HepG2 (cell line): ENCODE results near the gene KHK. TPM values are rescaled to one million over a fixed set of nuclear protein-coding genes. Genes with fewer than 3 reads are reported as not detected.

Source experiments
- CBX1 ChIP-seq: IDR thresholded peaks from one replicate; pipeline ENCODE4 v1.6.1; 2016; ENCODE audit warnings: antibody characterized with exemption, low read depth
- GFI1 ChIP-seq: sonication (generic); formaldehyde crosslinking; IDR thresholded peaks from 2 replicates; pipeline ENCODE4 v1.5.0; 2020; ENCODE audit warnings: missing genetic modification reagents, mild to moderate bottlenecking, borderline replicate concordance
- HCFC1 ChIP-seq: fragments of 150-350 bp; IDR thresholded peaks from 2 replicates; pipeline ENCODE4 v1.6.1; 2014; ENCODE audit warnings: low read depth, low read length
- KDM5B ChIP-seq: sonication (generic); formaldehyde crosslinking; IDR thresholded peaks from 2 replicates; pipeline ENCODE4 v1.4.0; 2020; ENCODE audit warnings: missing genetic modification reagents, mild to moderate bottlenecking, borderline replicate concordance
- ONECUT2 ChIP-seq: sonication (generic); formaldehyde crosslinking; IDR thresholded peaks from 2 replicates; pipeline ENCODE4 v1.4.0; 2020; ENCODE audit warnings: missing genetic modification reagents
- POGK ChIP-seq: sonication (generic); formaldehyde crosslinking; conservative IDR thresholded peaks from 2 replicates; pipeline ENCODE4 v1.8.0; 2022; ENCODE audit warnings: mild to moderate bottlenecking, moderate library complexity, missing genetic modification reagents
- RAD51 ChIP-seq: fragments of 450-650 bp; IDR thresholded peaks from 2 replicates; pipeline ENCODE4 v1.6.1; 2016; ENCODE audit warnings: borderline replicate concordance
- TCF12 ChIP-seq, 2 experiments: fragments of 450-650 bp in 1 of 2; sonication (generic) in 1 of 2; formaldehyde crosslinking in 1 of 2; IDR thresholded peaks; 2 replicates each; pipeline versions ENCODE4 v1.6.1 to v1.8.0; 2017 to 2022; ENCODE audit warnings: antibody characterized with exemption in 1 of 2, mild to moderate bottlenecking in 1 of 2, missing genetic modification reagents in 1 of 2, moderate library complexity in 1 of 2
- USF2 ChIP-seq, 2 experiments: sonication (generic) in 1 of 2; formaldehyde crosslinking in 1 of 2; IDR thresholded peaks; 2 replicates each; pipeline versions ENCODE4 v1.5.1 to v1.6.1; 2011 to 2020; ENCODE audit warnings: borderline replicate concordance in 1 of 2, low read depth in 1 of 2, low read length in 1 of 2, mild to moderate bottlenecking in 1 of 2, missing genetic modification reagents in 1 of 2, moderate library complexity in 1 of 2
- ZNF556 ChIP-seq: sonication (generic); formaldehyde crosslinking; IDR thresholded peaks from 2 replicates; pipeline ENCODE4 v1.4.0; 2020; ENCODE audit warnings: mild to moderate bottlenecking, missing genetic modification reagents, borderline replicate concordance
- ZNF572 ChIP-seq: sonication (generic); formaldehyde crosslinking; IDR thresholded peaks from 2 replicates; pipeline ENCODE4 v1.5.1; 2020; ENCODE audit warnings: mild to moderate bottlenecking, missing genetic modification reagents
- polyA plus RNA-seq, 8 experiments: library from polyadenylated mRNA; depleted of rRNA in 3 of 8; stranded (reverse) in 7 of 8; unstranded in 1 of 8; fragments of >200 nt; fragmentation: Illumina TruSeq in 4 of 8; extraction: Trizol in 4 of 8; gene quantifications; 2 replicates each; pipeline versions ENCODE4 v1.2.1 to v1.2.3, GENCODE V29; 2011 to 2016; ENCODE audit warnings: low read depth in 4 of 8, missing spikeins in 1 of 8, mixed read lengths in 1 of 8; ENCODE audit not compliant: insufficient read depth in 1 of 8
- total RNA-seq, 5 experiments: library from RNA; depleted of rRNA; stranded (reverse); fragments of >200 nt; fragmentation: Illumina TruSeq; extraction: Trizol; gene quantifications; 2 replicates each; pipeline ENCODE4 v1.2.3, GENCODE V29; 2016; ENCODE audit warnings: low read depth in 1 of 5
- TF ChIP-seq, protein P1 (sequence below): conservative IDR thresholded peaks from 2 replicates; pipeline ENCODE4 v1.6.1; 2018; ENCODE audit warnings: missing genetic modification reagents
- TF ChIP-seq, protein P2 (sequence below): sonication (generic); formaldehyde crosslinking; IDR thresholded peaks from 2 replicates; pipeline ENCODE4 v1.4.0; 2020; ENCODE audit warnings: missing genetic modification reagents, mild to moderate bottlenecking, borderline replicate concordance
- TF ChIP-seq, protein P3 (sequence below): sonication (generic); formaldehyde crosslinking; IDR thresholded peaks from 2 replicates; pipeline ENCODE4 v1.8.0; 2022; ENCODE audit warnings: missing genetic modification reagents, mild to moderate bottlenecking, moderate library complexity, borderline replicate concordance

Gene KHK
- total and polyA plus RNA-seq, 2 of the 13 experiments (the other 11 are each of a cell fraction or from before 2014, with no cell fraction given) = 40.9 to 99.2 TPM

DNA sequence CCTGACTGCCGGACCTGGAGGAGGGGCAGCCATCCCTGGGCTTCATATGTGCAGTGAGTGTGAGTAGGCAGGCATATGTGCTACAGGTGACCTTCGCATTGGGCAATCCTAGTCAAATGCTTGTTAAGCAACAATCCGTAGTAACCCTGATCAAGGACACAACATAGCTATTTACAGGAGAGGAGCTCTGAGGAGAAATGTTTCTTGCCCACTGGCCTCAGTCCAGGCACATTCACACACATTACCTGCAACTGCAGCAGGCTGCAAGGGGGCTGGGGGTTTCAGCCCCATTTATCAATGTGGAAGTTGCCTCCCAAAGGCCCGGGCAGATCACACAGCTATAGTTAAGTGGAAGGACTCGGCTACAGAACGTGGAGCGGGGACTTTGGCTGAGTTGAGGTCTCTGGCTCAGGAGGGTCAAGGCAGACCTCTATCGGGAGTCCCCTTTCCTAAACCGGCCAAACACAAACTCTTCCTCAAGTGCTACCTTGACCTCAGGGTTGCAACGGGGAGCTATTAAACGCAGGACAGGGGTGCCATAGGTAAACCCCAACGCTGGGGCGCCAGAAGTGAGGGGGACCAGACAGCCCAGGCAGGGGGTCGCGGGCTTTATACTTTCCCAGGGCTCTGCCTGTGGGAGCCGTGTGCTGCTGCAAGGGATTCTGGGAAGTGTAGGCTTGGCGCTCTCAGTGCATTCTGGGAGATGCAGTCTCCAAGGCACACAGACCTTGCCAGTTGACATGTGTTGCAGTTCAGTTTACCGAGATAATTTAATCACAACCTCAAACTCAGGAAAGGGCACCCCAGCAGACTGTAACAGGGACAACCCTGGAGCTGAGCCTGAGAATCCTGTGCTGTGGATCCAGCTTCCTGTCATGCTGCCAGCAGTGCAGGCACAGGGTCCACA lies 9.4 kb downstream of the KHK start (continued):
- 0 out of 2 replicates have a peak, but pooled peaks have one; percentile 25 for TF ChIP-seq ONECUT2 (CRISPR knock-in tag)
- TF ChIP-seq, protein P1, sequence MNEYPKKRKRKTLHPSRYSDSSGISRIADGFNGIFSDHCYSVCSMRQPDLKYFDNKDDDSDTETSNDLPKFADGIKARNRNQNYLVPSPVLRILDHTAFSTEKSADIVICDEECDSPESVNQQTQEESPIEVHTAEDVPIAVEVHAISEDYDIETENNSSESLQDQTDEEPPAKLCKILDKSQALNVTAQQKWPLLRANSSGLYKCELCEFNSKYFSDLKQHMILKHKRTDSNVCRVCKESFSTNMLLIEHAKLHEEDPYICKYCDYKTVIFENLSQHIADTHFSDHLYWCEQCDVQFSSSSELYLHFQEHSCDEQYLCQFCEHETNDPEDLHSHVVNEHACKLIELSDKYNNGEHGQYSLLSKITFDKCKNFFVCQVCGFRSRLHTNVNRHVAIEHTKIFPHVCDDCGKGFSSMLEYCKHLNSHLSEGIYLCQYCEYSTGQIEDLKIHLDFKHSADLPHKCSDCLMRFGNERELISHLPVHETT (CRISPR knock-in tag) = peak; percentile 76; the same call in 1 of the 2 replicates
- TF ChIP-seq ZNF556 (CRISPR knock-in tag) = peak; percentile 43; the same call in 1 of the 2 replicates
- TF ChIP-seq, protein P2, sequence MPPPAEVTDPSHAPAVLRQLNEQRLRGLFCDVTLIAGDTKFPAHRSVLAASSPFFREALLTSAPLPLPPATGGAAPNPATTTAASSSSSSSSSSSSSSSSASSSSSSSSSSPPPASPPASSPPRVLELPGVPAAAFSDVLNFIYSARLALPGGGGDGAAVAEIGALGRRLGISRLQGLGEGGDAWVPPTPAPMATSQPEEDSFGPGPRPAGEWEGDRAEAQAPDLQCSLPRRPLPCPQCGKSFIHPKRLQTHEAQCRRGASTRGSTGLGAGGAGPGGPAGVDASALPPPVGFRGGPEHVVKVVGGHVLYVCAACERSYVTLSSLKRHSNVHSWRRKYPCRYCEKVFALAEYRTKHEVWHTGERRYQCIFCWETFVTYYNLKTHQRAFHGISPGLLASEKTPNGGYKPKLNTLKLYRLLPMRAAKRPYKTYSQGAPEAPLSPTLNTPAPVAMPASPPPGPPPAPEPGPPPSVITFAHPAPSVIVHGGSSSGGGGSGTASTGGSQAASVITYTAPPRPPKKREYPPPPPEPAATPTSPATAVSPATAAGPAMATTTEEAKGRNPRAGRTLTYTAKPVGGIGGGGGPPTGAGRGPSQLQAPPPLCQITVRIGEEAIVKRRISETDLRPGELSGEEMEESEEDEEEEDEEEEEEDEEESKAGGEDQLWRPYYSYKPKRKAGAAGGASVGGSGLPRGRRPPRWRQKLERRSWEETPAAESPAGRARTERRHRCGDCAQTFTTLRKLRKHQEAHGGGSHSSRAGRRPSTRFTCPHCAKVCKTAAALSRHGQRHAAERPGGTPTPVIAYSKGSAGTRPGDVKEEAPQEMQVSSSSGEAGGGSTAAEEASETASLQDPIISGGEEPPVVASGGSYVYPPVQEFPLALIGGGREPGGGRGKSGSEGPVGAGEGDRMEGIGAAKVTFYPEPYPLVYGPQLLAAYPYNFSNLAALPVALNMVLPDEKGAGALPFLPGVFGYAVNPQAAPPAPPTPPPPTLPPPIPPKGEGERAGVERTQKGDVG (CRISPR knock-in tag) = peak; percentile 95
- peak; percentile 53 for TF ChIP-seq CBX1
- TF ChIP-seq, protein P3, sequence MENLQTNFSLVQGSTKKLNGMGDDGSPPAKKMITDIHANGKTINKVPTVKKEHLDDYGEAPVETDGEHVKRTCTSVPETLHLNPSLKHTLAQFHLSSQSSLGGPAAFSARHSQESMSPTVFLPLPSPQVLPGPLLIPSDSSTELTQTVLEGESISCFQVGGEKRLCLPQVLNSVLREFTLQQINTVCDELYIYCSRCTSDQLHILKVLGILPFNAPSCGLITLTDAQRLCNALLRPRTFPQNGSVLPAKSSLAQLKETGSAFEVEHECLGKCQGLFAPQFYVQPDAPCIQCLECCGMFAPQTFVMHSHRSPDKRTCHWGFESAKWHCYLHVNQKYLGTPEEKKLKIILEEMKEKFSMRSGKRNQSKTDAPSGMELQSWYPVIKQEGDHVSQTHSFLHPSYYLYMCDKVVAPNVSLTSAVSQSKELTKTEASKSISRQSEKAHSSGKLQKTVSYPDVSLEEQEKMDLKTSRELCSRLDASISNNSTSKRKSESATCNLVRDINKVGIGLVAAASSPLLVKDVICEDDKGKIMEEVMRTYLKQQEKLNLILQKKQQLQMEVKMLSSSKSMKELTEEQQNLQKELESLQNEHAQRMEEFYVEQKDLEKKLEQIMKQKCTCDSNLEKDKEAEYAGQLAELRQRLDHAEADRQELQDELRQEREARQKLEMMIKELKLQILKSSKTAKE (CRISPR knock-in tag) = 0 out of 2 replicates have a peak, but pooled peaks have one; percentile 47
- no peak for TF ChIP-seq TCF12 (IDR thresholded peaks at IDR 0.05)
- peak; percentile 65; the same call in 1 of the 2 replicates for TF ChIP-seq TCF12 (CRISPR knock-in tag; IDR thresholded peaks at IDR 0.05)
- peak; percentile 74; the same call in 1 of the 2 replicates for TF ChIP-seq KDM5B (CRISPR knock-in tag)
- TF ChIP-seq POGK (CRISPR knock-in tag) = peak; percentile 80
- TF ChIP-seq USF2 (IDR thresholded peaks at IDR 0.05; ENCODE audit: low read depth, low read length) = no peak
- 0 out of 2 replicates have a peak, but pooled peaks have one; percentile 43 for TF ChIP-seq USF2 (CRISPR knock-in tag; IDR thresholded peaks at IDR 0.05; ENCODE audit: borderline replicate concordance)
- TF ChIP-seq RAD51 = no peak
- peak; percentile 17; the same call in 1 of the 2 replicates for TF ChIP-seq GFI1 (CRISPR knock-in tag)
- peak; percentile 79; the same call in 1 of the 2 replicates for TF ChIP-seq ZNF572 (CRISPR knock-in tag)
- peak; percentile 84 for TF ChIP-seq HCFC1
